ENCODE results near the gene SLC35E2B.
"Not testable (repeated sequence)": the region's sequence is repeated elsewhere in the genome, so short reads cannot be mapped to it uniquely, and the experiment has no call there.

Gene SLC35E2B

DNA sequence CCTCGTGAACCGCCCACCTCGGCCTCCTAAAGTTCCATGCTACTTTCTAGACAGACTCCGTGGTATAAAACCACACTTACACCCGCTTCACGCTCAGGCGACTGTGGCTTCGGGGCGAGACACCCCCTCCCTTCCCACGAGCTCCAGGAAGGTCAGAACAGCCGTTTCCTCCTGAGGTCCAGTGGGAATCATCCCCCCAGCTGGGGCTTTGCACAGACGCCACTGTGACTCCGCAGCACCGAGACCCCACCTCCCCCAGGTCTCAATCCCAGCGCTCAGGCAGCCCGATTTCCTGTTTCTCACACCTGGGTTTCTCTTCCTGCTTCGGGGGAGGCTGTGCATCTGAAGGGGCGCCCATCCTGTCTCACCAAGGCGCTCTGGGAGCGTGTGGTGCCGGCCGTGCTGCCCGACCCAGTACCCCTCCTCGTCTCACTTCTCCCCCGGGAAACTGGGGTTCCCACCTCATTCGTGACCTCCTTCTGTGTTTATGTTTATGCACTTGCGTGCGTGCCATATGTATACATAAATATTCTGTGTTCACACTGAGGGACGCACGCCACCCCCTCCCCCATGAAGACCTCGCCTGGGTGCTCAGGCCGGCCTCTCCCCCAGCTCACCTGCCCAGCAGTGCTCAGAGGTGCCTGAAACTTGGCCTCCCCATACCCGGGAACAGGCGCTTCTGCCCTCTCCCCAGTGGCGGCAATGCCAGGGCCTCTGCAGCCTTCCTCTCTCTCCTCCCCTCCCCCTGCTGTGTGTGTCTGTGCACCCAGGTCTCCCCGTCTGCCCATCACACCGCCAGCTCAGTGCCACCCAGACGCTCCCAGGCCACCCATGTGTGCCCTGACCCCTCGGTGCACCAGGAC is 14.6 kb downstream of the SLC35E2B start:
- TF ChIP-seq, protein P1, sequence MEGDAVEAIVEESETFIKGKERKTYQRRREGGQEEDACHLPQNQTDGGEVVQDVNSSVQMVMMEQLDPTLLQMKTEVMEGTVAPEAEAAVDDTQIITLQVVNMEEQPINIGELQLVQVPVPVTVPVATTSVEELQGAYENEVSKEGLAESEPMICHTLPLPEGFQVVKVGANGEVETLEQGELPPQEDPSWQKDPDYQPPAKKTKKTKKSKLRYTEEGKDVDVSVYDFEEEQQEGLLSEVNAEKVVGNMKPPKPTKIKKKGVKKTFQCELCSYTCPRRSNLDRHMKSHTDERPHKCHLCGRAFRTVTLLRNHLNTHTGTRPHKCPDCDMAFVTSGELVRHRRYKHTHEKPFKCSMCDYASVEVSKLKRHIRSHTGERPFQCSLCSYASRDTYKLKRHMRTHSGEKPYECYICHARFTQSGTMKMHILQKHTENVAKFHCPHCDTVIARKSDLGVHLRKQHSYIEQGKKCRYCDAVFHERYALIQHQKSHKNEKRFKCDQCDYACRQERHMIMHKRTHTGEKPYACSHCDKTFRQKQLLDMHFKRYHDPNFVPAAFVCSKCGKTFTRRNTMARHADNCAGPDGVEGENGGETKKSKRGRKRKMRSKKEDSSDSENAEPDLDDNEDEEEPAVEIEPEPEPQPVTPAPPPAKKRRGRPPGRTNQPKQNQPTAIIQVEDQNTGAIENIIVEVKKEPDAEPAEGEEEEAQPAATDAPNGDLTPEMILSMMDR (IDR thresholded peaks at IDR 0.05; ENCODE audit: control insufficient read depth, extremely low read depth, insufficient read depth), result no peak
- H3K4me3 ChIP-seq (ENCODE audit: low read depth, low read length), result no peak overlapping the region
- DNase-seq (ENCODE audit: low read depth), result no peak

DNA sequence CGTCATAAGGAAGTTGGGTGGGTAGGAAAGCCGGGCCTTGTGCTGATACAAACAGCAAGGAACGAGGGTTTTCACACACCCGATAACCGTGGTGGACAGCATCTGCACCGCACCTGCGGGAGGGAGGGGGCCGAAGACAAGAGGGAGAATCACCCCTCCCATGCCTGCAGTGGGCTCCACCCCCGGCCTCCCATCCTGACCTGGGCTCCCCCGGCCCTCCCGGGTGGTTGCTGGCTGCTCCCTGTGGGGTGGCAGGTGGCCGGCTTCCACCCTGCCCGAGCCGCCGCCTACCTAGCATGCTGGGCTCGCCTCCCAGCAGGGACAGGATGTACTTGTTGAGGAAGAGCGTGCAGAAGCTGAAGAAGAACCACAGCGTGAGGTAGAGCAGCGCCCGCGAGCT is 16.5 kb downstream of the SLC35E2B start:
- H3K4me3 ChIP-seq (ENCODE audit: low read depth, low read length); DNase-seq (ENCODE audit: low read depth): not testable (repeated sequence)

DNA sequence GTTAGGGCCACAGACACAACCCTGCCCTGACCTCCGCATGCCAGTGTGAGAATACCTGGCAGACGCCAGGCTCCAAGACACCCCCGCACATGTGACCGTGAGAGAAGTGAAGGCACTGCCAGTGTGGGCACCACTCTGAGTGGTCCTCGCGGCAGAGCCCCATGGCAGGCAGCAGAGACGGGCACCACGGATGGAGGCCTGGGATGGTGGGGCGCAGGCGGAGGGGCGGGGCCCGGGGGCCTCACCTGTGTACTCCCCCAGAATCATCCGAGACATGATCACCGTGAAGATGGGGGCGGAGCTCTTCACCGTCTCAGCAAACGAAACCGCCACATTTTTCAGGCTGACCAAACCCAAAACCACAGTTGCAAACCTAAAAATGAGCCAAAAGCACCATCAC is 17.4 kb downstream of the SLC35E2B start:
- DNase-seq (ENCODE audit: low read depth); H3K4me3 ChIP-seq (ENCODE audit: low read depth, low read length): not testable (repeated sequence)

DNA sequence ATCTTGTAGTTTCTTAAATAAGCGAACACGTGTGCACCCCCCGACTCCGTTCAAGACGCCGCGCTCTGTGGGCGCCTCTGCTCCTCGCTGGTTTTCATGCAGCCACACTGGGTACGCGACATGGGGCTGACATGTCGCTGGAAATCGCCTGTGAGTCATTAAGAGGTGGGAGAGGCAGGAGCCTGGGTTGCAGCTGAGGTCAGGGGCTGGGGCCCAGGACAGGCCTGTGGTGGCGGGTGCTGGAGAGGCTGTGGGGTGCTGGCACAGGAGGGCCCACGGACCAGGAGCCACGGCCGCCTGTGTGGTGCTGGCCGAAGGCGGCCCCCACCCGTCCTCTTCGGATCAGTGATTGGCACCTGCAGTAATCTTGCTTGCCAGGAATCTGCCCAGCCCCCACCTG is 17.8 kb downstream of the SLC35E2B start:
- not testable (repeated sequence) for H3K4me3 ChIP-seq (ENCODE audit: low read depth, low read length); DNase-seq (ENCODE audit: low read depth)

DNA sequence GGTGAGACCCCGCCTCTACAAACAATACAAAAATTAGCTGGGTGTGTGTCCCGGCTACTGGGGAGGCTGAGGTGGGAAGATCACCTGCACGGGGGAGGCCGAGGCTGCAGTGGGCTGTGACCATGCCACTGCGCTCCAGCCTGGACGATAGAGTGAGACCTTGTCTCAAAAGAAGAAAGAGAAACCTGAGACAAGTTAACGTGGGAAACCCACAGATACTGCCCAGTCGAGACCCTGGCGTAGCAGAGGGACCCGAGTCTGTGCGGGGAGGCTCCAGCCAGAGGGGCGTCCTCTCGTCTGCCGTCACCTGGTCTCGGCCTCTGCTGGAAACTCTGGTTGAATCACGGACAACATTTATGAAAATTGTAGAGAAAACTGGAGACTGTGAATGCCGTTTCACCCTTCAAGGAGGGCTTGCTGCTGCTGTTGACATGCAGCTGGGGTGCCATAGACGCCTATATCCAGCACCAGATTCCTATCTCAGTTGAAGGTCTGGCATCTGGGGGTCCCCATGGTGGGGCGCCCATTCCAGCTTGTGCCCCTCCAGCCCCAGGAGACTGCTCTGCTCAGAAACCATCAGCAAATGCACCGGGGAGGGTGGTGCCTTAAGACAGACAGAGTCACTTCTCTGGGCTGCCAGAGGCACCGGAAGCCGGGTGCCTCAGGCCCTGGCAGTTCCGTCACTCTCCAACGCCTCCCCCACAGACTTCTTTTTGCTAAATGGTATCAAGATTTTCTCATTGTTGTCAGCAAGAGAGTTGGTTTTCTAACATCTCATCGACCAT is 20.2 kb downstream of the SLC35E2B start:
- H3K4me3 ChIP-seq (ENCODE audit: low read depth, low read length), result no peak overlapping the region
- TF ChIP-seq, protein P1 (IDR thresholded peaks at IDR 0.05; ENCODE audit: control insufficient read depth, extremely low read depth, insufficient read depth), result no peak
- DNase-seq (ENCODE audit: low read depth), result no peak

DNA sequence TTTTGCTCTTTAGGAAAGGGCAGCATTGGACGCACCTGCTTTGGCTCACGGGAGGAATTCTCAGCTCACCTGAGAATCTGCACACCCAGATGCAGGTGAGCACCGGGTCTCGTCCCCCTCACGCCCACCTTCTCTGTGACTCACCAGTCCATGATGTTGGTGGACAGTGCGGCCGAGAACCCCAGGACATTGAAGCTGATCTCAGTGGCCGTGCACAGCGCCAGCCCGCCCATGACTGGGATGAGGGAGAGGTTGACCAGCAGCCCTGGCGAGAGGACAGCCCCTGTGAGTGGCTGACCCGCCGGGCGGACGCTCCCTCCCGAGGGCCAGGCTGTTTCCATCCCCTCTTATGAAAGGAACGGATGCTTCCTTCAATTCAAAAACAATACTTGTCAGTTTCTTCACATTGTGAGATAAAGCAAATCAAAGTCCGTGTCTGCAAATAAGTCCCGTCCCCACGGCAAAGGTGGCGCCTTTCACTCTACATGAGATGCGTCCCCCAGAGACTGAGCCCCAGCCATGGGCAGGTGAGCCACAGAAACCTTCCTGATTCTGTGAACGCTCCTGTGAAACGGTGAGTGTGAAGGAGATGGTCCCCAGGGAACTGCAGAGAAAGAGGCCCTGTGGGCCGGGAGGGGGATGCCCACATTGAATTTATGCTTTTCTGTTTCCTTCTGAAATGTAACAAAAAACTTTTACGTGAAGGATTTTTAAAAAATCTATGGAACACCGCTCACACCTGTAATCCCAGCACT is 21.1 kb downstream of the SLC35E2B start:
- no peak for DNase-seq (ENCODE audit: low read depth)
- TF ChIP-seq, protein P1 (IDR thresholded peaks at IDR 0.05; ENCODE audit: control insufficient read depth, extremely low read depth, insufficient read depth), result no peak

DNA sequence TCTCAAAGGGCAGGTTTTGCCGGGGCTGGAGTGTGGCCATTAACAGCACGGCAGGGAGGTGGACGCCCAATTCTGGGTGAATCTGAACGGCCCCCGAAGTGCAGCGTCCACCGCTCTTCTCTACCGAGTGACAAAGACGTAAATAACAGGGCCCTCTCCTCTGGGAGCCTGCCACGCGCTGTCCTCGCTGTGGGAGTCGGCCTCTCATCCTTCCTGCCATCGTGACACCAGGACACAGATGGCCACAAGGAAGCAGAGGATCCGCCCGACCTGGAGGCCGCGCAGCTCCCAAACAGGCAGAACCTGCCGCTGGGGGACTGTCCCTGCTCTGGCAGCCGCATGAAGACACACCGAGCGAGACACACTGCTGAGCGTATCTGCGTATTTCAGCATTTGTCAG is 21.7 kb downstream of the SLC35E2B start:
- TF ChIP-seq, protein P1 (IDR thresholded peaks at IDR 0.05; ENCODE audit: control insufficient read depth, extremely low read depth, insufficient read depth), result no peak
- H3K4me3 ChIP-seq (ENCODE audit: low read depth, low read length), result no peak overlapping the region
- peak; percentile 28 for DNase-seq (ENCODE audit: low read depth)

More for the DNA sequence above, 21.1 kb downstream of the SLC35E2B start:
- H3K4me3 ChIP-seq (ENCODE audit: low read depth, low read length), result no peak overlapping the region

Data from LNCaP clone FGC (cell line).